Glomerular visceral epithelial cell (primary cell): ENCODE measurements around the gene DOCK3.

Source experiments
- DNase-seq: peaks from one replicate; pipeline ENCODE4 v3.0.0-alpha.2; 2016; ENCODE audit errors: extremely low spot score

DOCK3 gene

GRCh38 chr3:51400166-51400565 lies 725.4 kb downstream of the DOCK3 start:
- no peak for DNase-seq

DNA sequence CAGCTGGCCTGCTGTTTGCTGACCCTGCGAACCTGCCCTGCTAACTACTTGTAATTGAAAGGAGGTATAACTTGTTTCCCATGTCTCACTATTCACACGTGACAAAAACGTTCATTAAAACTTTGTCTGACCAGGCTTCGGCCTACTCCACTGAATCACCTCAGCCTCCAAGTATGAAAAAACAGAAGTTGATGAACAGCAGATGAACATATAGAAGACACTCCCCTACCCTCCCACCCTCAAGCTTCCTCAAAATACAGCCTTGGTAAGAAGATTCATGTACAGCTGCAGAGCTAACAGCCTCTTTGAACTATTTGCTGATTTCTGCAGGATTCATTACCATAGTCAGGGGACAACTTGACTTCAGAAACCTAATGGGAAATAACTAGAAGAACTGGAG lies 727.0 kb downstream of the DOCK3 start:
- no peak for DNase-seq

DNA sequence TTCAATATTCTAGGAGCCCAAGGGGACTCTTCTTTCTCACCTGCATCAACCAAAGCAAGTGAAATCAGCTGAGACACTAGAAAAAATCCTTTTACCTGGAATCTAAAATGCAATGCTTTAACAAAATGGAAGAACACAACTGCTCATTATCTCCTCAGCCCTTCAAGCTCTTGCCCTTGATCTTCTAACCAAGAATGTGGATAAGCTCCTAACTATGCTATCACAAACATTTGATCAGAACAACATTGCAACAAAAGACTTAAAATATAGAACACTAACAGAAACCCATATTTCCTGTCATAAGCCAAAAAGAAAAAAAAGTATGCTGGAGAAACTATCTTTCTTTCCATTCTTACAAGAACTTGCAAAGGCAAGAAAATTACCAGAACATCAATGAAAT lies 728.9 kb downstream of the DOCK3 start:
- no peak for DNase-seq

- DNase-seq, result no peak
These were observed 733.3 kb downstream of the DOCK3 start for GRCh38 chr3:51408021-51408420.

DNA sequence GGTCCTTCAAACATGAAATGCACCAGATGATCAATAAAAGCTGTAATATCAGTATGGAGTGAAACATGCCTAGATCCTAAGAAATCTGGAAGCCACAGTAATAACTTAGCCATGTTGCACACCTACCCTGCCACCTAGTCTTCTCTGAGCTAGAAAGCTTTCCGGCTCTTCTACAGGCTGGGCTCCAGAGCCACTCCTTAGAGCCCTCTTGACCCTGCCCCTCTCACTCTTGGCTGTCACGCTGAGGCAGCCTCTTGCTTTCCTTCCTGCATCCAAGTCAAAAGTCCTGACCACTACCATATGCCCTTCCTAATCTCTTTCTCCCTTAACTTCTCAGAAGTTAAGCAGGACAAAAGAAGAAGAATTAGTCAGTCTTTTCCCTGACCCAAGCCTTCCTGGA lies 734.1 kb downstream of the DOCK3 start:
- DNase-seq, result no peak

DNA sequence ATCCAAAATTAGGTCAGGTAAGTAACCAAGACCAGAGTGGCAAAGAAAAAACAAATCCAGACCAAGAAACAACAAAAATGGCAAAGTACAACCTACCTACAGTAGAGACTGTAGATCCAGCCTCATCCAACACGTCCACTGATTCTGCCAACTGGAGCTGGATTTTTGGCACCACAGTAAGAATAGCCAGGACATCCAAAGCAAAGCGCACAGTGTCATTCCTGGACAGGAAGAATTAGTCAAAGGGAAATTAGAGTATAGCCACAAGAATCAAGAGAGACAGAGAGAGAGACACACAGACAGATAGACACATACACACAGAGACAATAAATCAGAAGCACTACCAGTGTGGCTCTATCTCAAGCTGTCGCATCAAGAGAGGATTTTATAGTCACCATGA lies 747.5 kb downstream of the DOCK3 start:
- DNase-seq, result no peak

GRCh38 chr3:51426921-51427320 lies 752.2 kb downstream of the DOCK3 start:
- no peak for DNase-seq

DNA sequence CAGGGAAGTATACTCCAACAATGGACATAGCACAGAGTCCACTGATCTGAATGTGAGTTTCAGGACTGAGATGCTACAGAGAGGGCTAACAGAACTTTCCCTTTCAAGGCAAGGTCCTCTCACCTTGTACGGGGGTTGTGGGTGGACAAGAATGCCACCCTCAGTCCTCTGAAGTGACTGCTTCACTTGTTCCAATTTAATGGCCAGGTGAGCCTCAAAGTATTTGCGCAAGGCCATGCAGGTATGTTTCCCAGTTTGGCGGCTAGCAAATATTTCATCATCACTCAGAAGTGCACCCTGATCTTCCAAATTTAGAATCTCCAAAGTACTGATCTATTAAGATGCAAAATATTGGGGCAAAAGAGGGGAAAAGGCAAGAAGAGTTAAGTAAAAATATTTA lies 754.4 kb downstream of the DOCK3 start:
- no peak for DNase-seq
